A549 (cell line): ENCODE data around the gene FGG. TPM values are rescaled to one million over a fixed set of nuclear protein-coding genes. Genes with fewer than 3 reads are reported as not detected.

Experiments
- ATAC-seq, 2 experiments: fragments of 200-7000 bp in 1 of 2; fragments of >200 bp in 1 of 2; cut with Nextera tagmentation in 1 of 2; cut with Tn5 transposase in 1 of 2; 3 replicates each; pipeline versions ENCODE4 v1.8.0 to v1.9.1; 2018 to 2020; ENCODE audit warnings: mild to moderate bottlenecking in 1 of 2, moderate library complexity in 1 of 2
- CTCF ChIA-PET: fragments of 300-600 bp; sonication (Branson Sonifier 250); formaldehyde crosslinking; extraction: SDS; loops from one replicate; lab custom pipeline; 2021; ENCODE audit warnings: antibody characterized with exemption, inconsistent platforms; lab: Yijun Ruan, JAX
- POLR2A ChIA-PET: fragments of 350-600 bp; formaldehyde crosslinking; extraction: SDS; loops from one replicate; lab custom pipeline; 2021; ENCODE audit warnings: antibody characterized with exemption, inconsistent platforms; lab: Yijun Ruan, JAX
- DNase-seq, 2 experiments: peaks; one replicate each; pipeline versions ENCODE4 v3.0.0 to v3.0.0-alpha.2; 2011 to 2016; ENCODE audit warnings: low read depth in 1 of 2, low spot score in 1 of 2
- FAIRE-seq: peaks from 2 replicates; lab custom pipeline; 2011; peaks lifted over from hg19 to GRCh38; lab: Jason Lieb, UNC
- H3K27ac ChIP-seq, 2 experiments: fragments of >200 bp; sonication (Bioruptor Twin); formaldehyde crosslinking; 3 replicates each; pipeline ENCODE4 v1.5.1; 2016 to 2017
- H3K4me1 ChIP-seq: fragments of >200 bp; sonication (Bioruptor Twin); formaldehyde crosslinking; 3 replicates; pipeline ENCODE4 v1.6.1; 2016
- H3K4me2 ChIP-seq: fragments of >200 bp; sonication (Bioruptor Twin); formaldehyde crosslinking; 3 replicates; pipeline ENCODE4 v1.6.1; 2016
- H3K4me3 ChIP-seq: fragments of >200 bp; sonication (Bioruptor Twin); formaldehyde crosslinking; 3 replicates; pipeline ENCODE4 v1.5.1; 2016
- H3K9me3 ChIP-seq: fragments of >200 bp; sonication (Bioruptor Twin); formaldehyde crosslinking; 3 replicates; pipeline ENCODE4 v1.6.1; 2016
- ATOH8 ChIP-seq: fragments of 250-450 bp; sonication (Bioruptor Pico); IDR thresholded peaks from 2 replicates; pipeline ENCODE4 v1.5.0; 2020; ENCODE audit warnings: low read depth, mild to moderate bottlenecking, moderate library complexity
- CHD4 ChIP-seq: fragments of 200-600 bp; sonication (generic); IDR thresholded peaks from 2 replicates; pipeline ENCODE4 v1.6.1; 2016; ENCODE audit warnings: antibody characterized with exemption, mild to moderate bottlenecking, borderline replicate concordance
- EHF ChIP-seq: fragments of 250-450 bp; sonication (Bioruptor Pico); IDR thresholded peaks from 2 replicates; pipeline ENCODE4 v1.5.0; 2020; ENCODE audit warnings: mild to moderate bottlenecking
- GATA3 ChIP-seq: IDR thresholded peaks from 2 replicates; pipeline ENCODE4 v1.6.1; 2012; ENCODE audit warnings: borderline replicate concordance
- HDAC2 ChIP-seq: fragments of 200-600 bp; sonication (generic); IDR thresholded peaks from 2 replicates; pipeline ENCODE4 v1.6.1; 2016
- HOXB13 ChIP-seq: fragments of 250-450 bp; sonication (Bioruptor Pico); IDR thresholded peaks from 2 replicates; pipeline ENCODE4 v1.5.0; 2020; ENCODE audit warnings: low read depth, mild to moderate bottlenecking, moderate library complexity
- KDM1A ChIP-seq: fragments of 200-600 bp; sonication (generic); IDR thresholded peaks from 2 replicates; pipeline ENCODE4 v1.6.1; 2016; ENCODE audit warnings: low read depth, mild to moderate bottlenecking
- POLR2A ChIP-seq: IDR thresholded peaks from 2 replicates; pipeline ENCODE4 v1.6.1; 2012; ENCODE audit warnings: mild to moderate bottlenecking, low read length
- RARB ChIP-seq: fragments of 250-450 bp; sonication (Bioruptor Pico); IDR thresholded peaks from 2 replicates; pipeline ENCODE4 v1.8.0; 2021; ENCODE audit warnings: mild to moderate bottlenecking, moderate library complexity
- RCOR1 ChIP-seq: fragments of 150-350 bp; IDR thresholded peaks from 2 replicates; pipeline ENCODE4 v1.6.1; 2014; ENCODE audit warnings: antibody characterized with exemption, low read length, low read depth
- RFX5 ChIP-seq: fragments of 450-650 bp; IDR thresholded peaks from 2 replicates; pipeline ENCODE4 v1.7.1; 2014; ENCODE audit warnings: antibody characterized with exemption, mild to moderate bottlenecking, moderate library complexity
- SREBF2 ChIP-seq: fragments of 450-650 bp; IDR thresholded peaks from 2 replicates; pipeline ENCODE4 v1.6.1; 2014; ENCODE audit warnings: mild to moderate bottlenecking, moderate library complexity
- USF2 ChIP-seq: fragments of 450-650 bp; IDR thresholded peaks from 2 replicates; pipeline ENCODE4 v1.6.1; 2014; ENCODE audit warnings: antibody characterized with exemption
- ZFP36 ChIP-seq: fragments of 450-650 bp; IDR thresholded peaks from 2 replicates; pipeline ENCODE4 v1.6.1; 2014; ENCODE audit warnings: borderline replicate concordance; ENCODE audit not compliant: partially characterized antibody
- WGBS: methylation state at CpG from one replicate; pipeline ENCODE4 v1.1.6; 2017; ENCODE audit errors: missing lambda C conversion rate; 5-methylcytosine and 5-hydroxymethylcytosine counted together
- polyA plus RNA-seq, 4 experiments: library from polyadenylated mRNA; depleted of rRNA in 3 of 4; stranded (reverse); fragments of >200 nt; fragmentation: RNase III in 1 of 4; extraction: RNeasy Plus Mini Kit Qiagen cat#74134 plus additional on column Dnase treatment in 1 of 4; gene quantifications; 2 replicates in 3 of 4; 3 replicates in 1 of 4; pipeline ENCODE4 v1.2.3, GENCODE V29; 2011 to 2017
- TF ChIP-seq, protein P1 (sequence below): fragments of 200-600 bp; sonication (generic); IDR thresholded peaks from 2 replicates; pipeline ENCODE4 v1.6.1; 2016; ENCODE audit warnings: antibody characterized with exemption, mild to moderate bottlenecking, moderate library complexity

The FGG gene
- polyA plus RNA-seq, 2 of the 4 experiments (the other 2 are of a cell fraction), result 4.8 to 132 TPM

DNA sequence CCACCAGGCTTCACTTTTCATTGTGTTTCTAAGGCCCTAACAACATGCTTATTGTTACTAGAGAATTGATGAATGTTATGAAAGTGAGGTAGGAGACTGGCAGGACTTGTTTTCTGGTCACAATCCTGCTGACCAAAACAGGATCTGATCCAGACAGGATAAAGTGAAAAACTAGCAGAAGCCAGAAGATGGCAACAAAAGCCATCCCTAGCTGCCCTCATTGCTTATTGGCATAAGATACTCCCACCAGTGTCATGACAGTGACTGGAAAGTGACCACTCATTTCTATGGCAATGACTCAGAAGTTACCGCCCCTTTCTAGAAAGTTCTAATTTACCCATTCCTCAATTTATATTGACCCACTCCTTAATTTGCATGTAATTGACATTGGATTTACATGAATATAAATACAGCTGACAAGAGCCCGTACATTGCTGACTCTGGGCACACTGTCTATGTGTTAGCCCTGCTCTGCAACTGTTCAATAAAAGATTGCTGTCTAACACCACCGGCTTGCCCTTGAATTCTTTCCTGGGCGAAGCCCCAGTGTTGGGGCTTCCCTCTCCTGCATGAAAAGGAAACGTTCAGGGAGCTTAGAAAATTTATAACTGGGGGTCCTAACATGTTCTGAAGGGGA, 30.0 kb upstream of the FGG start (continued):
- TF ChIP-seq EHF (CRISPR knock-in tag) (no peak), GATA3 (no peak), SREBF2 (no peak), CHD4 (no peak), HDAC2 (no peak), POLR2A (no peak)

DNA sequence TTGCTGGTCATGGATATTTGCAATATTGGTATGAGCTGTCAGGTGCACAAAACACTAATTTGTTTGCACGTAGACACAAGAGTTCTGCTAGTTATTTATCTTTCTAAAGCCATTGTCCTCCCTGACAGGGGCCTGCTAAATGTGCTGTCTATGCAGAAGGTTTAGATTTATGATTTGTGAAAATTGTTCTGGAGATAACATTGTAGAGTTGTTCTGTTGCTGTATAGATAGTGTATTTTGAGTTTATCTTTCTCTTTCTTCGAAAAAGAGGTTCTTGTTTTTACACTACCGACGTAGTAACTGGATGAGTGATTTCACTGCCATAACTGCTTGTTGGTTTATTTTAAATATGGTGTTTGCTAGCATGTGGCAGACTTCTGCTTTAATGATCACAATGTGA, 28.5 kb upstream of the FGG start:
- Histone ChIP-seq H3K4me3 (no peak overlapping the region), H3K4me2 (no peak overlapping the region), H3K27ac (no peak overlapping the region), H3K4me1 (no peaks in the 10 kb centered on the region), H3K9me3 (no peaks in the 10 kb centered on the region)
- TF ChIP-seq ZFP36, result no peak
- WGBS, result 57% methylated on average over 4 of the region's 4 CpGs
- ChIA-PET CTCF (interaction anchor here (1.0 kb wide), 1 partner anchor 140 kb away, joined by 3 read pairs; the partner anchor contains the start of gene RBM46), POLR2A (no interaction called here)
- ATAC-seq, result no peak
- FAIRE-seq, result no peak
- DNase-seq, result no peak

- no peak overlapping the region for H3K27ac ChIP-seq
- ChIA-PET POLR2A (no interaction called here), CTCF (interaction anchor here (1.1 to 1.8 kb wide), 2 partner anchors 8 to 83 kb away, joined by 3 to 5 read pairs; partner anchors contain the start of gene PLRG1)
- no peak overlapping the region for H3K4me2 ChIP-seq
- no peak overlapping the region for H3K4me3 ChIP-seq
- FAIRE-seq (no peak), DNase-seq (no peak), ATAC-seq (no peak)
- WGBS, result 8% methylated on average over 3 of the region's 3 CpGs
- TF ChIP-seq HOXB13 (CRISPR knock-in tag) (no peak), KDM1A (no peak), USF2 (no peak), CHD4 (no peak), RCOR1 (no peak), RFX5 (no peak), RARB (CRISPR knock-in tag) (no peak)
- TF ChIP-seq, protein P1, sequence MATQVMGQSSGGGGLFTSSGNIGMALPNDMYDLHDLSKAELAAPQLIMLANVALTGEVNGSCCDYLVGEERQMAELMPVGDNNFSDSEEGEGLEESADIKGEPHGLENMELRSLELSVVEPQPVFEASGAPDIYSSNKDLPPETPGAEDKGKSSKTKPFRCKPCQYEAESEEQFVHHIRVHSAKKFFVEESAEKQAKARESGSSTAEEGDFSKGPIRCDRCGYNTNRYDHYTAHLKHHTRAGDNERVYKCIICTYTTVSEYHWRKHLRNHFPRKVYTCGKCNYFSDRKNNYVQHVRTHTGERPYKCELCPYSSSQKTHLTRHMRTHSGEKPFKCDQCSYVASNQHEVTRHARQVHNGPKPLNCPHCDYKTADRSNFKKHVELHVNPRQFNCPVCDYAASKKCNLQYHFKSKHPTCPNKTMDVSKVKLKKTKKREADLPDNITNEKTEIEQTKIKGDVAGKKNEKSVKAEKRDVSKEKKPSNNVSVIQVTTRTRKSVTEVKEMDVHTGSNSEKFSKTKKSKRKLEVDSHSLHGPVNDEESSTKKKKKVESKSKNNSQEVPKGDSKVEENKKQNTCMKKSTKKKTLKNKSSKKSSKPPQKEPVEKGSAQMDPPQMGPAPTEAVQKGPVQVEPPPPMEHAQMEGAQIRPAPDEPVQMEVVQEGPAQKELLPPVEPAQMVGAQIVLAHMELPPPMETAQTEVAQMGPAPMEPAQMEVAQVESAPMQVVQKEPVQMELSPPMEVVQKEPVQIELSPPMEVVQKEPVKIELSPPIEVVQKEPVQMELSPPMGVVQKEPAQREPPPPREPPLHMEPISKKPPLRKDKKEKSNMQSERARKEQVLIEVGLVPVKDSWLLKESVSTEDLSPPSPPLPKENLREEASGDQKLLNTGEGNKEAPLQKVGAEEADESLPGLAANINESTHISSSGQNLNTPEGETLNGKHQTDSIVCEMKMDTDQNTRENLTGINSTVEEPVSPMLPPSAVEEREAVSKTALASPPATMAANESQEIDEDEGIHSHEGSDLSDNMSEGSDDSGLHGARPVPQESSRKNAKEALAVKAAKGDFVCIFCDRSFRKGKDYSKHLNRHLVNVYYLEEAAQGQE, result no peak
- no peaks in the 10 kb centered on the region for H3K4me1 ChIP-seq
- no peaks in the 10 kb centered on the region for H3K9me3 ChIP-seq
Observed at GRCh38 chr4:154634058-154634457, 21.6 kb upstream of the FGG start.

GRCh38 chr4:154631828-154632227, 19.4 kb upstream of the FGG start:
- Histone ChIP-seq H3K4me2 (no peak overlapping the region), H3K4me1 (no peaks in the 10 kb centered on the region), H3K9me3 (no peaks in the 10 kb centered on the region), H3K4me3 (no peak overlapping the region)
- CTCF ChIA-PET, result interaction anchor here (1.6 kb wide), 1 partner anchor 13 kb away, joined by 4 read pairs; no protein-coding TSS in a partner anchor
- WGBS, result 28% methylated on average over 2 of the region's 2 CpGs
- no peak for FAIRE-seq
- no peak for TF ChIP-seq ATOH8 (CRISPR knock-in tag)
- TF ChIP-seq, all 56 proteins: peak for 0
- DNase-seq (no peak), ATAC-seq (no peak)
- H3K27ac ChIP-seq, result no peak overlapping the region
- POLR2A ChIA-PET, result no interaction called here
